DND-41 (cell line): Measurements from ENCODE around the gene CARS1.

Experiments
- ATAC-seq: fragments of 200-7000 bp; cut with Tn5 transposase; 3 replicates; pipeline ENCODE4 v1.9.1; 2021; ENCODE audit warnings: low read depth; ENCODE audit not compliant: insufficient read depth
- DNase-seq: peaks from one replicate; pipeline ENCODE4 v3.0.0-alpha.2; 2020
- H2AFZ ChIP-seq: 2 replicates; pipeline ENCODE4 v1.6.0; 2012; ENCODE audit warnings: low read depth, low read length
- H3K27ac ChIP-seq: 2 replicates; pipeline ENCODE4 v1.5.1; 2012; ENCODE audit warnings: low read length, inconsistent platforms
- H3K27me3 ChIP-seq: fragments of 200-600 bp; sonication (generic); 2 replicates; pipeline ENCODE4 v1.6.0; 2012; ENCODE audit warnings: low read length, mild to moderate bottlenecking, inconsistent platforms; ENCODE audit not compliant: insufficient read depth, poor library complexity
- H3K36me3 ChIP-seq: 2 replicates; pipeline ENCODE4 v1.5.1; 2012; ENCODE audit warnings: low read length, inconsistent platforms; ENCODE audit not compliant: insufficient read depth
- H3K4me1 ChIP-seq: 2 replicates; pipeline ENCODE4 v1.5.1; 2012; ENCODE audit warnings: mild to moderate bottlenecking, low read length; ENCODE audit not compliant: insufficient read depth
- H3K4me2 ChIP-seq: 2 replicates; pipeline ENCODE4 v1.6.0; 2012; ENCODE audit warnings: mild to moderate bottlenecking, moderate library complexity, low read length, inconsistent platforms; ENCODE audit not compliant: insufficient read depth
- H3K4me3 ChIP-seq, 2 experiments: fragments of 200-600 bp in 1 of 2; shearing (Covaris generic) in 1 of 2; 2 replicates each; pipeline ENCODE4 v1.5.1; 2012 to 2016; ENCODE audit warnings: inconsistent platforms in 2 of 2, low read length in 2 of 2, mild to moderate bottlenecking in 2 of 2, low read depth in 1 of 2, moderate library complexity in 1 of 2
- H3K79me2 ChIP-seq: 2 replicates; pipeline ENCODE4 v1.6.0; 2012; ENCODE audit warnings: low read length, inconsistent platforms; ENCODE audit not compliant: insufficient read depth
- H3K9ac ChIP-seq: 2 replicates; pipeline ENCODE4 v1.6.0; 2012; ENCODE audit warnings: low read depth, mild to moderate bottlenecking, inconsistent platforms, low read length, moderate library complexity
- H3K9me3 ChIP-seq: 2 replicates; pipeline ENCODE4 v1.5.1; 2012; ENCODE audit warnings: low read length, moderate library complexity, mild to moderate bottlenecking, inconsistent platforms; ENCODE audit not compliant: insufficient read depth, severe bottlenecking
- H4K20me1 ChIP-seq: 2 replicates; pipeline ENCODE4 v1.6.0; 2012; ENCODE audit warnings: low read length; ENCODE audit not compliant: insufficient read depth
- EZH2 ChIP-seq: IDR thresholded peaks from 3 replicates; pipeline ENCODE4 v1.6.1; 2012; ENCODE audit warnings: borderline replicate concordance, low read depth, mild to moderate bottlenecking, moderate library complexity, low read length, inconsistent platforms; ENCODE audit not compliant: severe bottlenecking
- TF ChIP-seq, protein P1 (sequence below): IDR thresholded peaks from 2 replicates; pipeline ENCODE4 v1.5.1; 2012; ENCODE audit warnings: borderline replicate concordance, low read length, moderate library complexity, mild to moderate bottlenecking; ENCODE audit not compliant: poor library complexity, severe bottlenecking; ENCODE audit errors: extremely low read depth

Gene CARS1

GRCh38 chr11:3089236-3090061 lies 32.2 kb upstream of the CARS1 start:
- Histone ChIP-seq H2AFZ (no peak overlapping the region), H3K27ac (no peak overlapping the region), H3K79me2 (no peaks in the 10 kb centered on the region), H3K4me3 (no peak overlapping the region), H4K20me1 (peaks cover 26% of the 10 kb centered on the region), H3K4me1 (no peaks in the 10 kb centered on the region), H3K36me3 (peaks cover 61% of the 10 kb centered on the region), H3K27me3 (no peaks in the 10 kb centered on the region), H3K9me3 (no peaks in the 10 kb centered on the region), H3K9ac (no peak overlapping the region), H3K4me2 (no peak overlapping the region)
- no peak for DNase-seq
- TF ChIP-seq EZH2 = no peak
- TF ChIP-seq, protein P1, sequence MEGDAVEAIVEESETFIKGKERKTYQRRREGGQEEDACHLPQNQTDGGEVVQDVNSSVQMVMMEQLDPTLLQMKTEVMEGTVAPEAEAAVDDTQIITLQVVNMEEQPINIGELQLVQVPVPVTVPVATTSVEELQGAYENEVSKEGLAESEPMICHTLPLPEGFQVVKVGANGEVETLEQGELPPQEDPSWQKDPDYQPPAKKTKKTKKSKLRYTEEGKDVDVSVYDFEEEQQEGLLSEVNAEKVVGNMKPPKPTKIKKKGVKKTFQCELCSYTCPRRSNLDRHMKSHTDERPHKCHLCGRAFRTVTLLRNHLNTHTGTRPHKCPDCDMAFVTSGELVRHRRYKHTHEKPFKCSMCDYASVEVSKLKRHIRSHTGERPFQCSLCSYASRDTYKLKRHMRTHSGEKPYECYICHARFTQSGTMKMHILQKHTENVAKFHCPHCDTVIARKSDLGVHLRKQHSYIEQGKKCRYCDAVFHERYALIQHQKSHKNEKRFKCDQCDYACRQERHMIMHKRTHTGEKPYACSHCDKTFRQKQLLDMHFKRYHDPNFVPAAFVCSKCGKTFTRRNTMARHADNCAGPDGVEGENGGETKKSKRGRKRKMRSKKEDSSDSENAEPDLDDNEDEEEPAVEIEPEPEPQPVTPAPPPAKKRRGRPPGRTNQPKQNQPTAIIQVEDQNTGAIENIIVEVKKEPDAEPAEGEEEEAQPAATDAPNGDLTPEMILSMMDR = no peak
- ATAC-seq = no peak

GRCh38 chr11:3088806-3089205 lies 31.6 kb upstream of the CARS1 start:
- H3K4me1 ChIP-seq = no peaks in the 10 kb centered on the region
- no peak overlapping the region for H3K4me3 ChIP-seq
- no peaks in the 10 kb centered on the region for H3K9me3 ChIP-seq
- no peak overlapping the region for H3K4me2 ChIP-seq
- H2AFZ ChIP-seq = no peak overlapping the region
- DNase-seq (no peak), ATAC-seq (no peak)
- H3K27me3 ChIP-seq = no peaks in the 10 kb centered on the region
- peaks cover 26% of the 10 kb centered on the region for H4K20me1 ChIP-seq
- H3K27ac ChIP-seq = no peak overlapping the region
- H3K36me3 ChIP-seq = peaks cover 55% of the 10 kb centered on the region
- no peaks in the 10 kb centered on the region for H3K79me2 ChIP-seq
- TF ChIP-seq, protein P1 = no peak
- no peak for TF ChIP-seq EZH2
- no peak overlapping the region for H3K9ac ChIP-seq

GRCh38 chr11:3087821-3088800 lies 30.9 kb upstream of the CARS1 start:
- no peaks in the 10 kb centered on the region for H3K9me3 ChIP-seq
- H3K9ac ChIP-seq = no peak overlapping the region
- H3K27me3 ChIP-seq = no peaks in the 10 kb centered on the region
- DNase-seq (no peak), ATAC-seq (0 out of 3 replicates have a peak, but pooled peaks have one; percentile 3)
- no peak overlapping the region for H3K4me3 ChIP-seq
- H3K27ac ChIP-seq = no peak overlapping the region
- peaks cover 23% of the 10 kb centered on the region for H4K20me1 ChIP-seq
- no peaks in the 10 kb centered on the region for H3K4me1 ChIP-seq
- no peaks in the 10 kb centered on the region for H3K79me2 ChIP-seq
- H3K36me3 ChIP-seq = peaks cover 48% of the 10 kb centered on the region
- no peak overlapping the region for H3K4me2 ChIP-seq
- TF ChIP-seq EZH2 = no peak
- TF ChIP-seq, protein P1 = no peak
- H2AFZ ChIP-seq = no peak overlapping the region
